Cerebellar nuclear complex (tissue), 1 donor: ENCODE results near the gene SYDE2.
"Not testable (repeated sequence)": the region's sequence is repeated elsewhere in the genome, so short reads cannot be mapped to it uniquely, and the experiment has no call there.

ENCODE experiments used
- DNase-seq, 2 experiments: peaks; one replicate each; lab custom pipeline; 2025; lab: John Stamatoyannopoulos, UW

SYDE2 gene, protein sequence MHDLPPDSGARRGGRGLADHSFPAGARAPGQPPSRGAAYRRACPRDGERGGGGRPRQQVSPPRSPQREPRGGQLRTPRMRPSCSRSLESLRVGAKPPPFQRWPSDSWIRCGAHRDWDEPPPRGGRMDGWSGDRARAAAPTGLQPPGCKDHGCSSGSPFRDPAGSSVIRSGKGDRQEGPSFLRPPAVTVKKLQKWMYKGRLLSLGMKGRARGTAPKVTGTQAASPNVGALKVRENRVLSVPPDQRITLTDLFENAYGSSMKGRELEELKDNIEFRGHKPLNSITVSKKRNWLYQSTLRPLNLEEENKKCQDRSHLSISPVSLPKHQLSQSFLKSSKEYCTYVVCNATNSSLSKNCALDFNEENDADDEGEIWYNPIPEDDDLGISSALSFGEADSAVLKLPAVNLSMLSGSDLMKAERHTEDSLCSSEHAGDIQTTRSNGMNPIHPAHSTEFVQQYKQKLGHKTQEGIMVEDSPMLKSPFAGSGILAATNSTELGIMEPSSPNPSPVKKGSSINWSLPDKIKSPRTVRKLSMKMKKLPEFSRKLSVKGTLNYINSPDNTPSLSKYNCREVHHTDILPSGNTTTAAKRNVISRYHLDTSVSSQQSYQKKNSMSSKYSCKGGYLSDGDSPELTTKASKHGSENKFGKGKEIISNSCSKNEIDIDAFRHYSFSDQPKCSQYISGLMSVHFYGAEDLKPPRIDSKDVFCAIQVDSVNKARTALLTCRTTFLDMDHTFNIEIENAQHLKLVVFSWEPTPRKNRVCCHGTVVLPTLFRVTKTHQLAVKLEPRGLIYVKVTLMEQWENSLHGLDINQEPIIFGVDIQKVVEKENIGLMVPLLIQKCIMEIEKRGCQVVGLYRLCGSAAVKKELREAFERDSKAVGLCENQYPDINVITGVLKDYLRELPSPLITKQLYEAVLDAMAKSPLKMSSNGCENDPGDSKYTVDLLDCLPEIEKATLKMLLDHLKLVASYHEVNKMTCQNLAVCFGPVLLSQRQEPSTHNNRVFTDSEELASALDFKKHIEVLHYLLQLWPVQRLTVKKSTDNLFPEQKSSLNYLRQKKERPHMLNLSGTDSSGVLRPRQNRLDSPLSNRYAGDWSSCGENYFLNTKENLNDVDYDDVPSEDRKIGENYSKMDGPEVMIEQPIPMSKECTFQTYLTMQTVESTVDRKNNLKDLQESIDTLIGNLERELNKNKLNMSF

DNA sequence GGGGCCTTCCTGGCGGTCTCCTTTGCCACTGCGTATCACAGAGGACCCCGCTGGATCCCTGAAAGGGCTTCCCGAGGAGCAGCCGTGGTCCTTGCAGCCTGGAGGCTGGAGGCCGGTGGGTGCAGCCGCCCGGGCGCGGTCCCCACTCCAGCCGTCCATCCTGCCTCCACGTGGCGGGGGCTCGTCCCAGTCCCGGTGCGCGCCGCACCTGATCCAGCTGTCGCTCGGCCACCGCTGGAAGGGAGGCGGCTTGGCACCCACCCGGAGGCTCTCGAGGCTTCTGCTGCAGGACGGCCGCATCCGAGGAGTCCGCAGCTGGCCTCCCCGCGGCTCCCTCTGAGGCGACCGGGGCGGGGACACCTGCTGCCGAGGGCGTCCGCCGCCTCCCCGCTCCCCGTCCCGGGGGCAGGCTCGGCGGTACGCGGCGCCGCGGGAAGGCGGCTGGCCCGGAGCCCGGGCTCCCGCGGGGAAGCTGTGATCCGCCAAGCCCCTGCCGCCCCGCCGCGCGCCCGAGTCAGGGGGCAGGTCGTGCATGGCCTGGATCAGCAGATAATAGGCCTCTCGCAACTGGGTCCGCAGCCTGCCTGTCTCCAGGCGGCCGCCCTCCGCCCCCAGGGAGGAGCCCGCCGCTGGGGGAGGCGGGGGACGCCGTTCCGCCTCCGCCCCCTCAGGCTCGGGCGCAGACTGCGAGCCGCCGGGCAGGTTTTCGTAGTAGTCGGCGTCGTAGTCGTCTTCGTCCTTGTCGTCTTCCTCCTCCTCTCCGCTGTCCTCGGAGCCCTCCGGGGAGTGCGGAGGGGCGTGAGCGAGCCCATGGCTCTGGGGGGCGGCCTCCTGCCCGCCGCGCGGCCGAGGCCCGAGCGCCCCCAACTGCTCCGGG lies at the start of gene SYDE2:
Gene SYDE2, minus strand, starts transcription at position 554 of the 877 bp plus-strand sequence. Its CDS starts 20 bp downstream, at position 534.
- DNase-seq = no peak

DNA sequence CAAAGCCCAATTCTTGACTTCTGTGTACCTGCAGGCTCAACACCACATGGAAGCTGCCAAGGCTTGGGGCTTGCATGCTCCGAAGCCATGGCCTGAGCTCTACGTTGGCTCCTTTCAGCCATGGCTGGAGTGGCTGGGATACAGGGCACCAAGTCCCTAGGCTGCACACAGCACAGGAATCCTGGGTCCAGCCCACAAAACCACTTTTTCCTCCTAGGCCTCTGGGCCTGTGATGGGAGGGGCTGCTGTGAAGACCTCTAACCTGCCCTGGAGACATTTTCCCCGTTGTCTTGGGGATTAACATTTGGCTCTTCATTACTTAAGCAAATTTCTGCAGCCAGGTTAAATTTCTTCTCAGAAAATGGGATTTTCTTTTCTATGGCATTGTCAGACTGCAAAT lies 48.2 kb upstream of the SYDE2 start:
- DNase-seq = not testable (repeated sequence)

DNA sequence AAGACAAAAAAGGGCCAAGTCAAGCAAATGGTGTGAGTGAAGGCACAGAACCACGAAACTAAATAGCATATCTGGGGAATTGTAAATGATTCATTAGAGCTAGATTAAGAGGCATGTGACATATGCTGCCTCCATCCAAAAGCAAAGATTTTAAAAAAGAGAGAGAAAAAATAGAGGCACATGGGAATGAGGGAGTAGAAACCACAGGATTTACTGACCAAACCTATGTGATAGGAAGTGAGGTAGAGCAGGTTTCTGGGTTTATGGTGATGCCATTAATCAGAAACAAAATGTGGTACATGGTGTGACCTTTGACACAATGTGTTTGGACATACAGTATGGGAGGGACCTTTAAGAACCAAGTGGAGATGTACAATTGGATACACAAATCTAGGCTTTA lies 45.1 kb upstream of the SYDE2 start:
- no peak for DNase-seq

DNA sequence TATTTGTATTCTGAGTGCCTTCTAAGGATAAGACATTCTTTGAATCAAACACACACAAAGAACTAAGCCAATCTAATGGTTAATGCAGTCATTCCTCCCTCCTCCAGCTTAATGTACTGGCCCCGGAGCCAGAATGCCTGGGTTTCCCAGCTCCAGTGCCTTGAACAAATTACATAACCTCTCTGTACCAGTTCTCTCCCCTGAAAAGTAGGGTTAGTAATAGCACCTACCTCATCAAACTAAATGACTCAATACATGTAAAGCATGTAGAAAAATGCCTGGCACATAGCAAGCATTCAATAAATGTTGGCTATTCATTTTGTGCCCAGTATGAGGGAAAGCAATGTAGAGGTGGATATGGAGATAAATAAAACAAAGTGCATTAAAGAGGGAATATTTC lies 44.6 kb upstream of the SYDE2 start:
- no peak for DNase-seq

DNA sequence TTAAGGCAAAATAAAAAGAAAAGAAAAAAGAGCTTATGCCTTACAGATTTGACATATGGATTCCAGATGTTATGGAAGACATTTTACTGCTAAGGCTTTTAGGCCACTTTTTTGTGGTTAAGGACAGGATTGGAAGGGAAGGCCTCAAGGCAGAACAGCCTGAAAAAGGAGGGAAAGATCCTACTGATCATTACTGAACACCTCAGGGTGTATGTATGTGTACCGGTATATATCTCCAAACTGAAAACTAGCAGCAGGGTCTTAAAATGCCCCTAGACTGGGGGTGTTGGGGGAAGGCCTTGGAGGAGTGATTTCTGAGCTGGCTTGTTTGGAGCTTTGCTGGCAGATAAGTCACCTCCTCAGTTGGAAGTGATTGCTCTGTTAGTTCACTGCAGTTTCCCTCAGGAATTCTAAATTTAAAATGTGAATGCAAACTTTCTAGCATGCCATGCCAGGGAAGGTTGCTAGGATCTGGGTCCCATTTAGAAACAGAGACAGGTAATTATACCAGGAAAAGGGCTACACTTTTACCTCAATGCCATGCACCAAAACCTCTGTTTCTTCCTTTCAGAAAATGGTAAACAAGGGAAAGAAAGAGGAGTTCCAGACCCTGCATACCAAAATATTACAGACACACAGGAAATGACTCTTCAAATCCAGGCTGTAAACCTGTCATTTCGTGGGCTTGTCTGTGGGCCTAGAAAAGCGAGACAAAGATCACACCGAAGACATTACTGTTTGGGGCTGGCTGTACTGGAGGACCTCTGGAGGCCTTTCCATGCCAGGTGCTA lies 43.6 kb upstream of the SYDE2 start:
- DNase-seq = no peak

DNA sequence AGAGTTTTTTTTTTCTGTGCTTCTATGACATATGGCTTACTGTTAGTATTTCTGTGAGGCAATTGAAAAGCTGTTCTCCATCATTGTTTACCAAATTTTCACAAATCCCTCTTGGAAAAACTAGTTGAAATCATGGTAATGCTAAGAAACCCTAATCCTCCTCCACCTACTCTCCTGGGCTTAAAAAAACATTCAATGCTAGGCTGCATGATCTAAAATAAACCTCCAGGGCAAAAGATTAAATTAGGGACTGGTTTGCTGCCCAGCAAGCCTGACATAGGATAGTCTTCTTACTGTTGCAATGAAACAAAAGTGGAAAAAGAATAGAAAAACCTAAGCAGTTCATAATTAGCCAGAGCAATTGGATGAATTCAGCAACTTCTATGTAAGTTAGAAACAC lies 42.6 kb upstream of the SYDE2 start:
- no peak for DNase-seq

DNA sequence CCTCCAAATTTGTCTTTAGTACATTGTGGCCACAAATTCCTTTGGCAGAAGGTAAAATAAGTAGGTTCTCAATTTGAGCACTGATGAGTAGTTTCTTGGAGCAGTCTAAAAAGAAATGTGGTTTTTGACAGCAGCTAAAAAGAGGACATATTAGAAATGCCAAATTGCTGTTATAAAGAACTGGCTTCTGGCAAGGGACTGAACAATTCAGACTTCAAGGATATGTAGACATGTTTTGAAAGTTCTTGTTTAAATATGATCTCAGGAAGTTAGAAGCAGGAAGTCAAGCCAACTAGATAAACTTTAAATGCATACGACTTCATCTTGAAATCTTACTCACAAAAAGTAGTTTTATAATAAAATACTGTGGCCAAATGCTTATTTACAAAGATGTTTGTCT lies 39.8 kb upstream of the SYDE2 start:
- DNase-seq = no peak

DNA sequence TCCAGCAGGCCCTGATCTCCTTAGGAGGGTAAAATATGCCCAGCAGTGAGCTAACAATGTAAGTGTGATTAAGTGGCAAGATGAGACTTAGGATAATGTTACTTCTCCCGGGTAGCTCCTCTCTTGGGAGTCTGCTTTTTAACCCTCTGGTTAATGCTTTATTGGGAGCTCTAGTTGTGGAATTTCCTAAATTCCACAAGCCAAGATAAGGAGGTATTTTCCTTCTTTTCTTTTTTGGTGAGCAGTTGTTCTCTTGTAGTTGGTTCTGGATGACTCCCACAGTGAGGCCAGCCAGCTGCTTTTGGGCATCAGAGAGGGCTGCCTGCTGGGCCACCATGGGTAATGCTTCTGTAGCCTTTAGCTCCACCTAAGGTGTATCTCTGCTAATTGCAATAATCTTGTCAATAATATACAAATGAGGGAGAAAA lies 39.4 kb upstream of the SYDE2 start:
- DNase-seq = no peak

DNA sequence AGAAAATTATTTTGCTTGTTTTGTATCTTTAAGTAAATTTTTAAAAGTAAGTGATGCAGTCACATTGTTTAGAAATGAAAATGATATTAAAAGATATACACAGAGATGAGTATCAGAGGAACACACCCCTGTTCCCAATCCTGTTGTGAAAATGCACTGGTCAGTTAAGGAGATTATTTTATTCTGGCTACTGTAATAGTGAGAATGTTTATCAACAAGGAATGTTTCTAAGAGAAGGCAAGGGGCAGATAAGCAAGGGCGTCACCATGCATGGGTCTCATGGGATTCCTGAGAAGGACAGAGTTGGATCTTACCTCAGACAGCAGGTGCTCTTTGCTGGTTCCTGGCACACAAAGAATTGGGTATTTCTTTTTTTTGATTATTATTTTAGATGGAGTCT lies 36.8 kb upstream of the SYDE2 start:
- DNase-seq = no peak

DNA sequence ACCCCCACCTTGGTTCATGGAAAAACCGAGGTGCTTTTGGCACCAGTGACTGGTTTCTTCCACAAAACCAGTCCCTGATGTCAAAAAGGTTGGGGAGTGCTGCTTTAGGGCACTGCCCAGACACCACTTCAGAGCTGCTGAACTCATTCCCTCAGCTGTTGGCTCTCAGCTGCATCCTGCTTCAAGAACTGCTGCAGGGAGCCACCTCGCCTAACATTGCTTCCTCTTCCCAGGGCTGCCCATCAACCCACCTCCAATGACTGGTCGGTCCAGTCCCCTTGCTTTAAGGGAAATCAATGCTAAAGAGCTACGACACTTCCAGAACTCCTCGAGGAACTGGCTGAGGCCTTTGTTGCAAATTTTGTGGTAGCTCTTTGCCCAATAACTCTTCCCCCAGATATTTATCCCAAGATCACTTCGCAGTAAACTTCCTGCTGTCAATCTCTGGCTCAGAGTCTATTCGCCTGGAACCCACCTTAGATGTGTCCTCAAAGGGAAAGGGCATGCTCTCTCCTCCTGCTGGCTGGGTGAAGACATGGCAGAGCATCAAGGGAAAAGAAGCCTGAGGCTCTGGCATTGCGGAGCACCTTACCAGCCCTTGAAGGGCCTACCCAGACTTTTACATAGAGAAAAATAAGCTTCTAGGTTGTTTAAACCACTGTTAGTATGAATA lies 29.6 kb upstream of the SYDE2 start:
- no peak for DNase-seq

DNA sequence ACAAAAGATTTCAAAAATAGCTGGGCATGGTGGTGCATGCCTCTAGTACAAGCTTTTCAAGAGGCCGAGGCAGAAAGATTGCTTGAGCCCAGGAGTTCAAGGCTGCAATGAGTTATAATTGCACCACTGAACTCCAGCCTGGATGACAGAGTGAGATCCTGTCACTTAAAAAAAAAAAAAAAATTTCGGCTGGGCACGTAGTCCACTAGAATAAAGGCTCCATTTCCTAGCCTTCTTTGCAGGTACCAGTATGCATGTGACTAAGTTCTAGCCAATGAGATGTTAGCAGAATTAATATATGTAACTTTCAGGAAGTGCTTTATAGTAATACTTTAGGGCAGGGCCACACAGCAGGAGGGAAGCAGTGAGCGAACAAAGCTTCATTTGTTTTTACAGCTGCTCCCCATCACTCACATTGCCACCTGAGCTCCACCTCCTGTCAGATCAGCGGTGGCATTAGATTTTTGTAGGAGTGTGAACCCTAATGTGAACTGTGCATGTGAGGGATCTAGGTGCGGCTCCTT lies 28.8 kb upstream of the SYDE2 start:
- no peak for DNase-seq

DNA sequence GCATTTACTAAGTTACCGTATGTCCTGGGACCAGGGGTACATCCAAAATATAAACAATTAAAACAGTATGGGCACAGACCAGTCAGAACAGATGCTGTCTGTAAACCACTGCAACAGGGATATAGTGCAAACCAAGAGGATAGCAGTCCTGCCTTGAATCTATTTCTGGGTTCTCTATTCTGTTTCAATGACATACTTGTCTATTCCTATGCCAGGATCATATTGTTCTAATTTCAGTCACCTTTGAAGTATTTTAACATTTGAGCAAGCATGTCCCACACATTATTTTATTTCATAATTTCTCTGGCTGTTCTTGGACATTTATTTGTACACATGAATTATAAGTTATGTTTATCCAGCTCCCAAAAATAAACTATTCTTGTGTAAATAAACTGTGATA lies 28.2 kb upstream of the SYDE2 start:
- DNase-seq = no peak

DNA sequence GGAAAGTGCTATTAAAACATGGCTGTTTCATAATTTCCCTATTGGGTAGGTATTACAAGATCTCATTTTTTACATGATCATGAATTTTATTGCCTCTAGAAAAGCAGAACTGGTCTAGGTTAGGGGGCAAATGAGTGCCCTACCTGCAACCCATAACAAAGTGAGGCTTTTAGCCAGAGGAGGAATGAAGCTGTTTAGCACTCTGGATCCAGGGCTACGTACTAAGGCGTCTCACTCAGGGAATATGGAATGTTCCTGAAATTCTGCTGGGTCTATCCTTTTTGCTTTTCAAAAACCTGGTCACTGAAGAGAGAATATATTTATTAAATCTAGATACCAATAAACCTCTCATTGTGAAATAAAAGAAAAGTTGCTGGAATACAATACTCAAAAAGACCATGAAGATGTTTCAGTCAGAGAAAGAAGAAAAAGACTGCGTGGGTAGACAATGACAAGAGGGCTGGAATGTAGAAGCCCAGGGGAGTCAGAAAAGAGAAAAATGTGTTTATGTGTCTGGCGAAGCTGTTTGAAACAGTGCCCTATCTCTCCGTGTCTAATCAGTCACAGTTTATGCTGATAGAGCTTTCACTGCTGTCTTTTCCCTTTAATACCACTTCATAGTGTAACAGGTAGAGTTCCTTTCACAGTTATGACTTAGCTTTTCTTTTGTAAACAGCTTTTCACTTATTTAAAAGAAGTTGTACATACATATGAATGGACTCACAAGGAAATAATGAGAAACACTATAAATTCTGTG lies 25.0 kb upstream of the SYDE2 start:
- DNase-seq = no peak

DNA sequence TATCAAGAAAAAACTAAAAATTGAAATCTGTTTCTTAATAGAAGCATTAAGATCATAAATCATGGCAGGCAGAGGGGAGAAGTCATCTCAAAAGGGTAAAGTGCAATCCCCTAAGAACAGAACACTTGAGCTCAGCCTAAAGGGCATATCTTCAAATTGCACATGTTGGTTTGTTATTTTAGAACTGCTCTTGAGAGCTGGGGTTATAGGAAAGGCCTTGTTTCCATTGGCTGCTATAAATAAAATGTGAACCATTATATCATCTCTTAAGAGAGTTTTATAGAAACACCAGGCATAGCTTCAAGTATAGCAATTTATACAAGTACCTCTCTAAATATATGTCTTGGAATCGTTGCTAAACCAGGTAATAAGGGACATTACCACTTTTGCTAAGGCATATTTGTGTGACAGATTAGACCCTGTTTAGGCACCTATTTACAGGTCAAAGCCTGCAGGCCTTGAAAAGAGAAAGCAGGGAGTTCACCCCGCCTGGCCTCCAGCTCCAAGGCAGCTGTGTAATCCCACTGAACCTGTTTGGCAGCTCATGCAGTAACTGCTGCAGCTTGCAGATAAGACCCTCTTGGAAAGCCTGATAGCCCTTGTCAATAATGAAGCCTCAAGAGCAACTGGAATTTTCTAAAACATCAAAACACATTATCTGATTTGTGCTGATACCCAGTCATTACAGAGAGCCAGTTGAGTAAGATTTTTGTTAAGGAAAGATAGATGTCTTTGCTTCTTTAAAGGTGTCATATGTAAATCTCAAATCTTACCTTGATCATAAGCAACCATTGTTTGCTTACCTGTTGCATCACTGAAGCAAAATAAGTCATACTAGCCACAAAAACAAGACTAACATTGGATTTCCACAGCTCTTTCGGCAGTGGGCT lies 24.2 kb upstream of the SYDE2 start:
- DNase-seq = no peak

DNA sequence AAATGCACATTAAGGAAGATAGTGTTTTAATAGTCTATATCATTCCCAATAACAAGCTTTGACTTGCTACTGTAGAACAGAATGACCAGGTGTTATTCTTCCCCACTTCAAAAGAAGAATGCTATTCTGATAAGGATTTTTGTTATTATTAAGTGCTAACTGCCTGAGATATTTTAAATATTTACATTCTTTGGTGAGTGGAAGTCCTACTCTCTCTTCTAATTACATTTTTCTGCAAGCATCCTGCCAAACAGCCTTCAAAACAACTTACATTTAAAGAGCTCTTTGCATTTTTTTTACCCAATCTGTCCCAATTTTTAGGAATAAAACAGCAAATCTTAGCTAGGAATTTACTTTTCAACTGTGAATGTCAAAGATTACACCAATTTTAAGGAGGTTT lies 23.5 kb upstream of the SYDE2 start:
- no peak for DNase-seq

DNA sequence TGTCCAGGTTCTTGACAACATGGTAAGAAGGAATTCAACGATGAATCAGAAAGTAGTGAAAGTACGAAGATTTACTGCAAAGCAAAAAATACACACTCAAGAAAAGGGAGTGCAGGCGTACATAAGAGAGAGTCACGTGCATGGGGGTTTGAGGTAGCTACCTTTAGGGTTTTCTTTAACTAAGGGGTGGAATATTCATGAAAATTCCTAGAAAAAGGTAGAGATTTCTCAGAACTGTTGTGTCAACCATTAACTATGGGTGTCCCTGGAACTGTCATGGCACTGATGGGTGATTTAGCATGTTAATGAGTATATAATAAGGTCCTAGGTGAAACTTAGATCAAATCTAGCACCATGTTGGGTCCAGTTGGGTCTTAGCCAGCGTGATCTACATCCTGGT lies 22.5 kb upstream of the SYDE2 start:
- no peak for DNase-seq

DNA sequence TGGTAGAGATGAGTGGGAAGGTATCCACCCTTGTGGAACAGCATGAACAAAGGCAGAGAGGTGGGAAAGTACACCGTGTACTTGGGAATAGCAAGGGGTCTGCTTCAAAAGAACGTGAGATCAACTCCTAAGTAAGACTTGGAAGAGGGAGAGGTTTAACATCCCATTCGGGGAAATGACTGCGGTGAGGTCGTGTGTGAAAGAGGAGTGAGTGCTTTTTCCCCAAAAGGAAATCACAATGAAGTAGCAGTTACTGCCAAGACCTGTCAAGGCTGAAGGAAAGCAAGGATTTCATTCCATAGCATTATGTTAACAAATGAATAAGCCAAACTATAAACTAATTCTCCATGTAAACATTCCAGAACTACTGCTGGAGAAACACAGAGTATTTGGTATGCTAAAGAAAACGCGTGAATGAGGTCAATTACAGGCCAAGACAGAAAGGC lies 20.0 kb upstream of the SYDE2 start:
- DNase-seq = no peak
